ENCODE measurements around the gene TNFRSF1A.

TNFRSF1A gene

GRCh38 chr12:6341417-6342139 lies at the start of gene TNFRSF1A:
Gene TNFRSF1A, minus strand, starts transcription at chr12:6342076. Its CDS starts 262 bp downstream, at chr12:6341814.
- Histone ChIP-seq H3K4me1 (ENCODE audit: insufficient read depth, low read length) (peaks cover 58% of the 10 kb centered on the region), H3K27me3 (ENCODE audit: control insufficient read depth in 1 of 2, insufficient read depth in 2 of 2, low read length in 2 of 2) (no peaks in the 10 kb centered on the region), H3K36me3 (ENCODE audit: insufficient read depth, low read length) (no peaks in the 10 kb centered on the region), H3K9me3 (ENCODE audit: low read length) (no peaks in the 10 kb centered on the region), H3K27ac (ENCODE audit: low read depth, low read length) (peak within 1 kb of the TSS; percentile 100), H3K4me3 (ENCODE audit: low read depth in 1 of 2, low read length in 2 of 2) (peak within 1 kb of the TSS; percentile 94 to 99), H3K9ac (ENCODE audit: low read length) (peak within 1 kb of the TSS; percentile 100)

GRCh38 chr12:6391013-6391412 lies 49.1 kb upstream of the TNFRSF1A start:
- H3K27me3 ChIP-seq (ENCODE audit: control insufficient read depth in 1 of 2, insufficient read depth in 2 of 2, low read length in 2 of 2), result no peaks in the 10 kb centered on the region
- peak overlapping the region; percentile 70 for H3K27ac ChIP-seq (ENCODE audit: low read depth, low read length)
- peaks cover 54% of the 10 kb centered on the region for H3K4me1 ChIP-seq (ENCODE audit: insufficient read depth, low read length)
- H3K9ac ChIP-seq (ENCODE audit: low read length), result no peak overlapping the region
- H3K4me3 ChIP-seq (ENCODE audit: low read depth in 1 of 2, low read length in 2 of 2), result no peak overlapping the region
- H3K9me3 ChIP-seq (ENCODE audit: low read length), result no peaks in the 10 kb centered on the region
- peaks cover 55% of the 10 kb centered on the region for H3K36me3 ChIP-seq (ENCODE audit: insufficient read depth, low read length)

- Histone ChIP-seq H3K4me1 (ENCODE audit: insufficient read depth, low read length) (peaks cover 59% of the 10 kb centered on the region), H3K9me3 (ENCODE audit: low read length) (no peaks in the 10 kb centered on the region), H3K36me3 (ENCODE audit: insufficient read depth, low read length) (peaks cover 57% of the 10 kb centered on the region), H3K9ac (ENCODE audit: low read length) (peak overlapping the region; percentile 27), H3K27ac (ENCODE audit: low read depth, low read length) (peak overlapping the region; percentile 70), H3K27me3 (ENCODE audit: control insufficient read depth in 1 of 2, insufficient read depth in 2 of 2, low read length in 2 of 2) (no peaks in the 10 kb centered on the region), H3K4me3 (ENCODE audit: low read depth in 1 of 2, low read length in 2 of 2) (no peak overlapping the region)
Measured at GRCh38 chr12:6390084-6390799, 48.4 kb upstream of the TNFRSF1A start.

- no peak overlapping the region for H3K4me3 ChIP-seq (ENCODE audit: low read depth in 1 of 2, low read length in 2 of 2)
- H3K4me1 ChIP-seq (ENCODE audit: insufficient read depth, low read length), result peaks cover 71% of the 10 kb centered on the region
Measured at GRCh38 chr12:6387541-6387940, 45.7 kb upstream of the TNFRSF1A start.

GRCh38 chr12:6386491-6386890 lies 44.6 kb upstream of the TNFRSF1A start:
- Histone ChIP-seq H3K27ac (ENCODE audit: low read depth, low read length) (peak overlapping the region; percentile 64), H3K36me3 (ENCODE audit: insufficient read depth, low read length) (peaks cover 52% of the 10 kb centered on the region), H3K9ac (ENCODE audit: low read length) (no peak overlapping the region), H3K4me3 (ENCODE audit: low read depth in 1 of 2, low read length in 2 of 2) (no peak overlapping the region), H3K4me1 (ENCODE audit: insufficient read depth, low read length) (peaks cover 64% of the 10 kb centered on the region), H3K27me3 (ENCODE audit: control insufficient read depth in 1 of 2, insufficient read depth in 2 of 2, low read length in 2 of 2) (no peaks in the 10 kb centered on the region), H3K9me3 (ENCODE audit: low read length) (no peaks in the 10 kb centered on the region)

More at GRCh38 chr12:6387541-6387940, 45.7 kb upstream of the TNFRSF1A start:
- H3K27me3 ChIP-seq (ENCODE audit: control insufficient read depth in 1 of 2, insufficient read depth in 2 of 2, low read length in 2 of 2), result no peaks in the 10 kb centered on the region
- peaks cover 57% of the 10 kb centered on the region for H3K36me3 ChIP-seq (ENCODE audit: insufficient read depth, low read length)
- no peaks in the 10 kb centered on the region for H3K9me3 ChIP-seq (ENCODE audit: low read length)
- peak overlapping the region; percentile 5 for H3K9ac ChIP-seq (ENCODE audit: low read length)
- peak overlapping the region; percentile 64 for H3K27ac ChIP-seq (ENCODE audit: low read depth, low read length)

GRCh38 chr12:6386038-6386437 lies 44.2 kb upstream of the TNFRSF1A start:
- Histone ChIP-seq H3K4me1 (ENCODE audit: insufficient read depth, low read length) (peaks cover 59% of the 10 kb centered on the region), H3K36me3 (ENCODE audit: insufficient read depth, low read length) (peaks cover 47% of the 10 kb centered on the region), H3K9ac (ENCODE audit: low read length) (no peak overlapping the region), H3K27me3 (ENCODE audit: control insufficient read depth in 1 of 2, insufficient read depth in 2 of 2, low read length in 2 of 2) (no peaks in the 10 kb centered on the region), H3K9me3 (ENCODE audit: low read length) (no peaks in the 10 kb centered on the region), H3K4me3 (ENCODE audit: low read depth in 1 of 2, low read length in 2 of 2) (no peak overlapping the region), H3K27ac (ENCODE audit: low read depth, low read length) (peak overlapping the region; percentile 64)

GRCh38 chr12:6384499-6385436 lies 42.9 kb upstream of the TNFRSF1A start:
- Histone ChIP-seq H3K27ac (ENCODE audit: low read depth, low read length) (peak overlapping the region; percentile 100), H3K4me1 (ENCODE audit: insufficient read depth, low read length) (peaks cover 58% of the 10 kb centered on the region), H3K36me3 (ENCODE audit: insufficient read depth, low read length) (peaks cover 35% of the 10 kb centered on the region), H3K4me3 (ENCODE audit: low read depth in 1 of 2, low read length in 2 of 2) (peak overlapping the region; percentile 81 to 85), H3K27me3 (ENCODE audit: control insufficient read depth in 1 of 2, insufficient read depth in 2 of 2, low read length in 2 of 2) (no peaks in the 10 kb centered on the region), H3K9me3 (ENCODE audit: low read length) (no peaks in the 10 kb centered on the region), H3K9ac (ENCODE audit: low read length) (peak overlapping the region; percentile 88)

GRCh38 chr12:6383572-6384498 lies 42.0 kb upstream of the TNFRSF1A start, which contains the start of gene LTBR:
Gene LTBR, plus strand, starts transcription at chr12:6384162. Its CDS starts 197 bp downstream, at chr12:6384359.
- Histone ChIP-seq H3K27ac (ENCODE audit: low read depth, low read length) (peak within 1 kb of the TSS; percentile 100), H3K27me3 (ENCODE audit: control insufficient read depth in 1 of 2, insufficient read depth in 2 of 2, low read length in 2 of 2) (no peaks in the 10 kb centered on the region), H3K36me3 (ENCODE audit: insufficient read depth, low read length) (peaks cover 30% of the 10 kb centered on the region), H3K4me1 (ENCODE audit: insufficient read depth, low read length) (peaks cover 66% of the 10 kb centered on the region), H3K9me3 (ENCODE audit: low read length) (no peaks in the 10 kb centered on the region), H3K4me3 (ENCODE audit: low read depth in 1 of 2, low read length in 2 of 2) (peak within 1 kb of the TSS; percentile 81 to 85), H3K9ac (ENCODE audit: low read length) (peak within 1 kb of the TSS; percentile 88)

- Histone ChIP-seq H3K4me3 (ENCODE audit: low read depth in 1 of 2, low read length in 2 of 2) (peak overlapping the region; percentile 44 to 55), H3K27me3 (ENCODE audit: control insufficient read depth in 1 of 2, insufficient read depth in 2 of 2, low read length in 2 of 2) (no peaks in the 10 kb centered on the region), H3K9ac (ENCODE audit: low read length) (peak overlapping the region; percentile 58), H3K4me1 (ENCODE audit: insufficient read depth, low read length) (peaks cover 74% of the 10 kb centered on the region), H3K9me3 (ENCODE audit: low read length) (no peaks in the 10 kb centered on the region), H3K27ac (ENCODE audit: low read depth, low read length) (peak overlapping the region; percentile 100), H3K36me3 (ENCODE audit: insufficient read depth, low read length) (peaks cover 21% of the 10 kb centered on the region)
Measured at GRCh38 chr12:6382982-6383381, 41.1 kb upstream of the TNFRSF1A start.

GRCh38 chr12:6382371-6382770 lies 40.5 kb upstream of the TNFRSF1A start:
- H3K9ac ChIP-seq (ENCODE audit: low read length), result no peak overlapping the region
- no peaks in the 10 kb centered on the region for H3K9me3 ChIP-seq (ENCODE audit: low read length)
- peaks cover 15% of the 10 kb centered on the region for H3K36me3 ChIP-seq (ENCODE audit: insufficient read depth, low read length)
- no peaks in the 10 kb centered on the region for H3K27me3 ChIP-seq (ENCODE audit: control insufficient read depth in 1 of 2, insufficient read depth in 2 of 2, low read length in 2 of 2)
- no peak overlapping the region for H3K4me3 ChIP-seq (ENCODE audit: low read depth in 1 of 2, low read length in 2 of 2)
- H3K4me1 ChIP-seq (ENCODE audit: insufficient read depth, low read length), result peaks cover 76% of the 10 kb centered on the region
- no peak overlapping the region for H3K27ac ChIP-seq (ENCODE audit: low read depth, low read length)

All from muscle layer of colon (tissue), 2 donors.